Measurements from ENCODE around the gene KCNMB4. TPM values are rescaled to one million over a fixed set of nuclear protein-coding genes. Genes with fewer than 3 reads are reported as not detected.

Gene KCNMB4
- polyA plus RNA-seq, 2 of the 4 experiments (the other 2 are of a cell fraction), result 0.08 to 0.13 TPM

- no peak for FAIRE-seq
- TF ChIP-seq ELK1 (IDR thresholded peaks at IDR 0.05; ENCODE audit: low read depth, low read length), result no peak
- no peak for TF ChIP-seq HOXA7 (CRISPR knock-in tag; IDR thresholded peaks at IDR 0.05)
- no peak for TF ChIP-seq SMC3 (IDR thresholded peaks at IDR 0.05)
- Histone ChIP-seq H3K9me3 (no peaks in the 10 kb centered on the region), H3K4me1 (no peaks in the 10 kb centered on the region), H3K27ac (no peak overlapping the region), H3K4me2 (no peak overlapping the region), H3K4me3 (no peak overlapping the region)
- ChIA-PET CTCF (interaction anchor here (0.6 kb wide), 1 partner anchor 1272 kb away, joined by 3 read pairs; no protein-coding TSS in a partner anchor), POLR2A (no interaction called here)
- whole genome bisulfite sequencing (ENCODE audit: missing lambda C conversion rate), result 43% methylated on average over 2 of the region's 2 CpGs
- no peak for DNase-seq (ENCODE audit: low read depth in 1 of 2, low spot score in 1 of 2)
- no peak for ATAC-seq
Observed at GRCh38 chr12:70449753-70450341, 83.8 kb downstream of the KCNMB4 start.

- H3K4me3 ChIP-seq, result no peak overlapping the region
- no peak overlapping the region for H3K27ac ChIP-seq
- ATAC-seq (no peak), DNase-seq (ENCODE audit: low read depth in 1 of 2, low spot score in 1 of 2) (no peak), FAIRE-seq (no peak)
- no peak overlapping the region for H3K4me2 ChIP-seq
- no peaks in the 10 kb centered on the region for H3K9me3 ChIP-seq
- TF ChIP-seq EHF (CRISPR knock-in tag; IDR thresholded peaks at IDR 0.05), result no peak
- TF ChIP-seq FOSL2 (IDR thresholded peaks at IDR 0.05), result no peak
- peak; percentile 41; the same call in 1 of the 2 replicates for TF ChIP-seq FOSL2 (CRISPR knock-in tag; IDR thresholded peaks at IDR 0.05)
- TF ChIP-seq TFCP2L1 (CRISPR knock-in tag; IDR thresholded peaks at IDR 0.05), result no peak
- H3K4me1 ChIP-seq, result no peaks in the 10 kb centered on the region
- WGBS (ENCODE audit: missing lambda C conversion rate), result 7% methylated on average over 1 of the region's 1 CpG
- ChIA-PET CTCF (no interaction called here), POLR2A (no interaction called here)
Observed at GRCh38 chr12:70451528-70451927, 85.4 kb downstream of the KCNMB4 start.

GRCh38 chr12:70456953-70457352, 90.9 kb downstream of the KCNMB4 start:
- no peak for ATAC-seq
- POLR2A ChIA-PET, result no interaction called here
- H3K4me3 ChIP-seq, result no peak overlapping the region
- CTCF ChIA-PET, result no interaction called here
- no peaks in the 10 kb centered on the region for H3K9me3 ChIP-seq
- no peak overlapping the region for H3K27ac ChIP-seq
- DNase-seq (ENCODE audit: low read depth in 1 of 2, low spot score in 1 of 2), result no peak
- no peaks in the 10 kb centered on the region for H3K4me1 ChIP-seq
- FAIRE-seq, result no peak
- H3K4me2 ChIP-seq, result no peak overlapping the region
- TF ChIP-seq, protein P1, sequence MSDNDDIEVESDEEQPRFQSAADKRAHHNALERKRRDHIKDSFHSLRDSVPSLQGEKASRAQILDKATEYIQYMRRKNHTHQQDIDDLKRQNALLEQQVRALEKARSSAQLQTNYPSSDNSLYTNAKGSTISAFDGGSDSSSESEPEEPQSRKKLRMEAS (IDR thresholded peaks at IDR 0.05), result no peak
- TF ChIP-seq HOXB13 (CRISPR knock-in tag; IDR thresholded peaks at IDR 0.05; ENCODE audit: low read depth) (no peak), CHD2 (IDR thresholded peaks at IDR 0.05; ENCODE audit: low read length, partially characterized antibody) (no peak), PBX3 (IDR thresholded peaks at IDR 0.05) (no peak), ELK1 (IDR thresholded peaks at IDR 0.05; ENCODE audit: low read depth, low read length) (no peak), HOXB5 (CRISPR knock-in tag; IDR thresholded peaks at IDR 0.05) (no peak), POLR2AphosphoS2 (conservative IDR thresholded peaks at IDR 0.05; ENCODE audit: low read length) (no peak), CHD4 (IDR thresholded peaks at IDR 0.05; ENCODE audit: borderline replicate concordance) (no peak), FOSB (CRISPR knock-in tag; IDR thresholded peaks at IDR 0.05) (no peak), ZFP36 (IDR thresholded peaks at IDR 0.05; ENCODE audit: borderline replicate concordance, partially characterized antibody) (no peak), PHF8 (IDR thresholded peaks at IDR 0.05; ENCODE audit: borderline replicate concordance, low read depth) (no peak), RNF2 (IDR thresholded peaks at IDR 0.05; ENCODE audit: borderline replicate concordance, low read depth) (no peak), MAZ (IDR thresholded peaks at IDR 0.05; ENCODE audit: borderline replicate concordance, low read depth, low read length) (no peak), MAFK (IDR thresholded peaks at IDR 0.05; ENCODE audit: partially characterized antibody) (no peak), POLR2A (IDR thresholded peaks at IDR 0.05; ENCODE audit: low read length) (no peak), ZC3H11A (IDR thresholded peaks at IDR 0.05) (no peak), HDAC2 (IDR thresholded peaks at IDR 0.05) (no peak)
- TF ChIP-seq, protein P2, sequence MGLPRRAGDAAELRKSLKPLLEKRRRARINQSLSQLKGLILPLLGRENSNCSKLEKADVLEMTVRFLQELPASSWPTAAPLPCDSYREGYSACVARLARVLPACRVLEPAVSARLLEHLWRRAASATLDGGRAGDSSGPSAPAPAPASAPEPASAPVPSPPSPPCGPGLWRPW (IDR thresholded peaks at IDR 0.05), result no peak
- TF ChIP-seq, protein P3, sequence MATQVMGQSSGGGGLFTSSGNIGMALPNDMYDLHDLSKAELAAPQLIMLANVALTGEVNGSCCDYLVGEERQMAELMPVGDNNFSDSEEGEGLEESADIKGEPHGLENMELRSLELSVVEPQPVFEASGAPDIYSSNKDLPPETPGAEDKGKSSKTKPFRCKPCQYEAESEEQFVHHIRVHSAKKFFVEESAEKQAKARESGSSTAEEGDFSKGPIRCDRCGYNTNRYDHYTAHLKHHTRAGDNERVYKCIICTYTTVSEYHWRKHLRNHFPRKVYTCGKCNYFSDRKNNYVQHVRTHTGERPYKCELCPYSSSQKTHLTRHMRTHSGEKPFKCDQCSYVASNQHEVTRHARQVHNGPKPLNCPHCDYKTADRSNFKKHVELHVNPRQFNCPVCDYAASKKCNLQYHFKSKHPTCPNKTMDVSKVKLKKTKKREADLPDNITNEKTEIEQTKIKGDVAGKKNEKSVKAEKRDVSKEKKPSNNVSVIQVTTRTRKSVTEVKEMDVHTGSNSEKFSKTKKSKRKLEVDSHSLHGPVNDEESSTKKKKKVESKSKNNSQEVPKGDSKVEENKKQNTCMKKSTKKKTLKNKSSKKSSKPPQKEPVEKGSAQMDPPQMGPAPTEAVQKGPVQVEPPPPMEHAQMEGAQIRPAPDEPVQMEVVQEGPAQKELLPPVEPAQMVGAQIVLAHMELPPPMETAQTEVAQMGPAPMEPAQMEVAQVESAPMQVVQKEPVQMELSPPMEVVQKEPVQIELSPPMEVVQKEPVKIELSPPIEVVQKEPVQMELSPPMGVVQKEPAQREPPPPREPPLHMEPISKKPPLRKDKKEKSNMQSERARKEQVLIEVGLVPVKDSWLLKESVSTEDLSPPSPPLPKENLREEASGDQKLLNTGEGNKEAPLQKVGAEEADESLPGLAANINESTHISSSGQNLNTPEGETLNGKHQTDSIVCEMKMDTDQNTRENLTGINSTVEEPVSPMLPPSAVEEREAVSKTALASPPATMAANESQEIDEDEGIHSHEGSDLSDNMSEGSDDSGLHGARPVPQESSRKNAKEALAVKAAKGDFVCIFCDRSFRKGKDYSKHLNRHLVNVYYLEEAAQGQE (IDR thresholded peaks at IDR 0.05), result no peak
